RWPE1 (cell line): ENCODE measurements around the gene MAST2.

Experiments
- CTCF ChIA-PET: fragments of 350-600 bp; sonication (Branson Sonifier 250); formaldehyde crosslinking; extraction: SDS; loops from one replicate; lab custom pipeline; 2021; lab: Yijun Ruan, JAX
- POLR2A ChIA-PET: fragments of 400-600 bp; formaldehyde crosslinking; extraction: SDS; loops from one replicate; lab custom pipeline; 2020; ENCODE audit warnings: antibody characterized with exemption; ENCODE audit not compliant: low non-redundant PET; lab: Yijun Ruan, JAX
- DNase-seq: peaks from one replicate; pipeline ENCODE4 v3.0.0; 2012; ENCODE audit warnings: low spot score
- H3K27ac ChIP-seq: fragments of 450-650 bp; 2 replicates; pipeline ENCODE4 v1.5.1; 2017
- CTCF ChIP-seq: fragments of 450-650 bp; conservative IDR thresholded peaks from 2 replicates; pipeline ENCODE4 v1.5.1; 2017; ENCODE audit warnings: low read depth, mild to moderate bottlenecking

The MAST2 gene

GRCh38 chr1:45793942-45794604 is 9.3 kb upstream of the MAST2 start:
- no peak for DNase-seq
- CTCF ChIA-PET, result no interaction called here
- POLR2A ChIA-PET, result no interaction called here
- no peak for TF ChIP-seq CTCF
- H3K27ac ChIP-seq, result no peak overlapping the region

- POLR2A ChIA-PET, result no interaction called here
- H3K27ac ChIP-seq, result no peak overlapping the region
- CTCF ChIA-PET, result no interaction called here
- DNase-seq, result no peak
- TF ChIP-seq CTCF, result no peak
Observed at GRCh38 chr1:45796381-45796780, 7.0 kb upstream of the MAST2 start.

GRCh38 chr1:45796946-45797345 is 6.5 kb upstream of the MAST2 start:
- POLR2A ChIA-PET, result no interaction called here
- no peak for TF ChIP-seq CTCF
- CTCF ChIA-PET, result no interaction called here
- DNase-seq, result no peak
- no peak overlapping the region for H3K27ac ChIP-seq

GRCh38 chr1:45800899-45801298 is 2.5 kb upstream of the MAST2 start:
- ChIA-PET CTCF (no interaction called here), POLR2A (no interaction called here)
- no peak for TF ChIP-seq CTCF
- no peak overlapping the region for H3K27ac ChIP-seq
- no peak for DNase-seq

GRCh38 chr1:45802343-45803298 is 791 bp upstream of the MAST2 start:
- no peak for TF ChIP-seq CTCF
- peak overlapping the region; percentile 87 for H3K27ac ChIP-seq
- ChIA-PET CTCF (no interaction called here), POLR2A (interaction anchor here (0.6 kb wide), 1 partner anchor 156 kb away, joined by 4 read pairs; no protein-coding TSS in a partner anchor)
- peak; percentile 88 for DNase-seq

GRCh38 chr1:45803781-45804668 is 613 bp downstream of the MAST2 start:
- DNase-seq, result peak; percentile 21
- CTCF ChIA-PET, result interaction anchor here (0.6 to 0.7 kb wide), 3 partner anchors 122 to 361 kb away, joined by 3 to 6 read pairs (median 3); no protein-coding TSS in a partner anchor
- POLR2A ChIA-PET, result interaction anchor here (0.7 kb wide), 1 partner anchor 109 kb away, joined by 4 read pairs; no protein-coding TSS in a partner anchor

More at GRCh38 chr1:45803781-45804668, 613 bp downstream of the MAST2 start:
- H3K27ac ChIP-seq, result peak overlapping the region; percentile 87
